PC-3 (cell line): ENCODE data around the gene OR6X1. TPM values are rescaled to one million over a fixed set of nuclear protein-coding genes. Genes with fewer than 3 reads are reported as not detected.
A peak's percentile ranks its signal among the peaks of the same experiment; 100 is the strongest.
"Not testable (repeated sequence)": the region's sequence is repeated elsewhere in the genome, so short reads cannot be mapped to it uniquely, and the experiment has no call there.

ENCODE experiments used
- ATAC-seq: fragments of 200-7000 bp; cut with Tn5 transposase; 2 replicates; pipeline ENCODE4 v1.9.1; 2020; ENCODE audit warnings: mild to moderate bottlenecking, moderate library complexity
- BruUV-seq: library from RNA; stranded (reverse); fragments of 400-500 nt; replicated peaks from 2 replicates; lab custom pipeline; 2021; lab: Mats Ljungman, UMichigan
- CTCF ChIA-PET: fragments of 300-600 bp; sonication (Branson Sonifier 250); formaldehyde crosslinking; loops from one replicate; lab custom pipeline; 2022; ENCODE audit warnings: antibody characterized with exemption; lab: Charles Lee
- POLR2A ChIA-PET: fragments of 300-600 bp; sonication (Branson Sonifier 250); formaldehyde crosslinking; loops from one replicate; lab custom pipeline; 2022; ENCODE audit warnings: antibody characterized with exemption; ENCODE audit not compliant: unreplicated experiment; lab: Charles Lee
- DNase-seq: peaks from one replicate; pipeline ENCODE4 v3.0.0-alpha.2; 2015
- H2AFZ ChIP-seq: fragments of 300-600 bp; sonication (generic); 2 replicates; pipeline ENCODE4 v1.6.0; 2016; ENCODE audit warnings: antibody characterized with exemption, low read length
- H3F3A ChIP-seq: fragments of 300-600 bp; sonication (generic); one replicate; pipeline ENCODE4 v1.6.0; 2017; ENCODE audit warnings: antibody characterized with exemption, low read length, control low read depth, mild to moderate bottlenecking; ENCODE audit not compliant: unreplicated experiment
- H3K27ac ChIP-seq: fragments of 300-600 bp; sonication (generic); 2 replicates; pipeline ENCODE4 v1.5.1; 2016; ENCODE audit warnings: mild to moderate bottlenecking, low read length
- H3K27me3 ChIP-seq: fragments of 300-600 bp; sonication (generic); 2 replicates; pipeline ENCODE4 v1.6.1; 2016; ENCODE audit warnings: low read length, mixed read lengths
- H3K36me3 ChIP-seq: fragments of 300-600 bp; sonication (generic); 2 replicates; pipeline ENCODE4 v1.6.1; 2016; ENCODE audit warnings: low read depth, mixed run types, low read length, mixed read lengths
- H3K4me1 ChIP-seq: fragments of 300-600 bp; sonication (generic); 2 replicates; pipeline ENCODE4 v1.5.1; 2016; ENCODE audit warnings: low read length; ENCODE audit not compliant: insufficient read depth
- H3K4me2 ChIP-seq: fragments of 300-600 bp; sonication (generic); 2 replicates; pipeline ENCODE4 v1.6.0; 2016; ENCODE audit warnings: low read length
- H3K4me3 ChIP-seq: fragments of 300-600 bp; sonication (generic); 2 replicates; pipeline ENCODE4 v1.5.1; 2016; ENCODE audit warnings: mild to moderate bottlenecking, low read length, mixed read lengths
- H3K79me2 ChIP-seq: fragments of 300-600 bp; sonication (generic); 2 replicates; pipeline ENCODE4 v1.6.1; 2017; ENCODE audit warnings: low read length, mixed read lengths
- H3K9ac ChIP-seq: fragments of 300-600 bp; sonication (generic); 2 replicates; pipeline ENCODE4 v1.6.0; 2016; ENCODE audit warnings: mild to moderate bottlenecking, low read length
- H3K9me2 ChIP-seq: fragments of 300-600 bp; sonication (generic); replicated peaks from 2 replicates; pipeline ENCODE4 v1.6.1; 2016; ENCODE audit warnings: mixed run types, low read length, mixed read lengths
- H3K9me3 ChIP-seq: fragments of 300-600 bp; sonication (generic); 2 replicates; pipeline ENCODE4 v1.6.1; 2016; ENCODE audit warnings: low read length, mixed read lengths
- H4K20me1 ChIP-seq: fragments of 300-600 bp; sonication (generic); 2 replicates; pipeline ENCODE4 v1.6.1; 2016; ENCODE audit warnings: low read length, mixed read lengths
- CTCF ChIP-seq: fragments of 300-600 bp; sonication (generic); conservative IDR thresholded peaks from 2 replicates; pipeline ENCODE4 v1.5.1; 2017; ENCODE audit warnings: antibody characterized with exemption, low read depth, mild to moderate bottlenecking, low read length
- EZH2 ChIP-seq: fragments of 300-600 bp; sonication (generic); IDR thresholded peaks from one replicate; pipeline ENCODE4 v1.6.1; 2017; ENCODE audit warnings: antibody characterized with exemption, mild to moderate bottlenecking, low read length; ENCODE audit not compliant: unreplicated experiment
- EZH2phosphoT487 ChIP-seq: fragments of 300-600 bp; sonication (generic); IDR thresholded peaks from 2 replicates; pipeline ENCODE4 v1.6.1; 2018; ENCODE audit warnings: mild to moderate bottlenecking, antibody characterized with exemption, low read length, borderline replicate concordance
- intact Hi-C: fragments of 100-400 bp; cut with micrococcal nuclease; formaldehyde crosslinking; loops from 2 replicates; pipeline ENCODE4 v1.9.0; 2023
- total RNA-seq: library from RNA; depleted of rRNA; stranded (reverse); fragments of >200 nt; gene quantifications from 2 replicates; pipeline ENCODE4 v1.2.3, GENCODE V29; 2014

OR6X1 gene
- total RNA-seq, 1 experiment from 2014 or later, result not detected

DNA sequence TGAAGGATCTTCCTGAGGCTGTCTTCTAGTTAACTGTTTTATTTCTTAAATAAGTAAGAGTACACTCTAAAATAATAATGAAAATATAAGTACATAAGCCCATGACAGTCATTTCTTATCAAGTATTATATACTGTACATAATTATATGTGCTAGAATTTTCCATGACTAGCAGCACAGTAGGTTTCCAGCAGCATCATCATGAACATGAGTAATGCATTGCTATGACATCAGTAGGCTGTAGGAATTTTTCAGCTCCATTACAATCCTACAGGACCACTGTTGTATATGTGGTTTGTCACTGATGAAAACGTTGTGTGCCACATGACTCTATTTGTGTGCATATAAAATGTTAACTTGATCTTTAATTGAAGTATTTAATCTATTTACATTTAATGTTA is 34.9 kb downstream of the OR6X1 start:
- TF ChIP-seq EZH2phosphoT487 (no peak), CTCF (no peak), EZH2 (no peak)
- no peak overlapping the region for H3K4me3 ChIP-seq
- BruUV-seq, result no TSS peak
- no peaks in the 10 kb centered on the region for H3F3A ChIP-seq
- H4K20me1 ChIP-seq, result no peaks in the 10 kb centered on the region
- 0 out of 2 replicates have a peak, but pooled peaks cover under 1% of the 10 kb centered on the region for H3K36me3 ChIP-seq
- ChIA-PET CTCF (no interaction called here), POLR2A (no interaction called here)
- H3K4me1 ChIP-seq, result no peaks in the 10 kb centered on the region
- H3K27ac ChIP-seq, result no peak overlapping the region
- peaks cover 28% of the 10 kb centered on the region for H3K27me3 ChIP-seq
- H3K9ac ChIP-seq, result no peak overlapping the region
- H3K9me2 ChIP-seq, result no peaks in the 10 kb centered on the region
- intact Hi-C loops, result no loop called here
- H3K4me2 ChIP-seq, result no peak overlapping the region
- ATAC-seq (0 out of 2 replicates have a peak, but pooled peaks have one; percentile 20), DNase-seq (peak; percentile 15)
- H2AFZ ChIP-seq, result no peak overlapping the region
- no peaks in the 10 kb centered on the region for H3K9me3 ChIP-seq
- H3K79me2 ChIP-seq, result no peaks in the 10 kb centered on the region

DNA sequence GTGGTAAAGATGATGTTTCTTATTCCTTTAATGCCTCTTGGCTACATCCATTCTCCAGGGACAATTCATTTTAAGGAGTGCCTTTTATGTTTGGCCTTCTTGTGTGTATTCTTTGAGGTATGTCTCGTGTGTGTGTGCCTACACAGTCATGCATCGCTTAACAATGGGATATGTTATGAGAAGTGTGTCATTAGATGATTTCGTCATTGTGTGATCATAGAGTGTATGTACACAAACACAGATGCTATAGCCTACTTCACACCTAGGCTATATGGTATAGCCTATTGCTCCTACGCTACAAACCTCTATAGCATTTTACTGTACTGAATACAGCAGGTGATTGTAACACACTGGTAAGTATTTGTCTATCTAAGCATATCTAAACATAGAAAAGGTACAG is 35.8 kb downstream of the OR6X1 start:
- no TSS peak for BruUV-seq
- no peak overlapping the region for H3K27ac ChIP-seq
- ChIA-PET POLR2A (no interaction called here), CTCF (no interaction called here)
- H3K4me2 ChIP-seq, result no peak overlapping the region
- no peaks in the 10 kb centered on the region for H4K20me1 ChIP-seq
- no peak overlapping the region for H2AFZ ChIP-seq
- no peak overlapping the region for H3K4me3 ChIP-seq
- peaks cover 38% of the 10 kb centered on the region for H3K27me3 ChIP-seq
- no peak; the same call in 1 of the 2 replicates for ATAC-seq
- H3K79me2 ChIP-seq, result no peaks in the 10 kb centered on the region
- H3F3A ChIP-seq, result no peaks in the 10 kb centered on the region
- no peaks in the 10 kb centered on the region for H3K9me2 ChIP-seq
- no peaks in the 10 kb centered on the region for H3K9me3 ChIP-seq
- no peaks in the 10 kb centered on the region for H3K4me1 ChIP-seq
- TF ChIP-seq EZH2phosphoT487 (no peak), EZH2 (no peak), CTCF (no peak)
- no peak overlapping the region for H3K9ac ChIP-seq
- intact Hi-C loops, result no loop called here
- peak; percentile 19 for DNase-seq
- no peaks in the 10 kb centered on the region for H3K36me3 ChIP-seq

DNA sequence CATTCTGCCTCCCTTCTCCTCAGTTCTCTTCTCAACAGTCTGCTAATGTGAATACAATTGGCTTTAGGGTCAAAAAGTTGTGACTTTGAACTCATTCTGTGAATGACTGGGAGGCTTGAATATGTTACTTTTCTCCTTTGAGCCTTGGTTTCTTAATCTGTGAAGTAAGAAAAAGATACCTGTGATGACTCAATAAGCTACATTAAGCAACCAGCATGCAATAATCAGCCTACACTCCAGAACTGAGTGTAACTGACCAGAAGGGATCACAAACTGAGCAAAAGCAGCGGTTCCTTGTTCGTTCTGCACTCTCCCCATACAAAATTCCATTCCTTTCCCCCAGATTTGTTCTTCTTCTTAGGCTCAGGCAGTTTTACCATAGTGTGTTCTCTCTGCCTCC is 36.3 kb downstream of the OR6X1 start:
- Histone ChIP-seq H3K9me3 (no peaks in the 10 kb centered on the region), H3K4me2 (no peak overlapping the region), H3K79me2 (no peaks in the 10 kb centered on the region), H3K9ac (no peak overlapping the region), H2AFZ (no peak overlapping the region), H3K36me3 (no peaks in the 10 kb centered on the region), H3K9me2 (no peaks in the 10 kb centered on the region), H4K20me1 (no peaks in the 10 kb centered on the region), H3K27me3 (peaks cover 38% of the 10 kb centered on the region), H3F3A (no peaks in the 10 kb centered on the region), H3K27ac (no peak overlapping the region), H3K4me3 (no peak overlapping the region), H3K4me1 (no peaks in the 10 kb centered on the region)
- ATAC-seq (no peak), DNase-seq (no peak)
- no TSS peak for BruUV-seq
- intact Hi-C loops, result no loop called here
- ChIA-PET CTCF (no interaction called here), POLR2A (no interaction called here)
- TF ChIP-seq EZH2phosphoT487 (no peak), CTCF (no peak), EZH2 (no peak)

GRCh38 chr11:123712627-123713026 is 41.7 kb downstream of the OR6X1 start:
- H3K9ac ChIP-seq, H3K27ac ChIP-seq, CTCF ChIA-PET, ATAC-seq, H3K4me3 ChIP-seq, H3K36me3 ChIP-seq, H3K9me3 ChIP-seq, BruUV-seq, H3K4me2 ChIP-seq, intact Hi-C loops, POLR2A ChIA-PET, DNase-seq, H3K9me2 ChIP-seq, H3F3A ChIP-seq, H2AFZ ChIP-seq, H3K79me2 ChIP-seq, H4K20me1 ChIP-seq, H3K4me1 ChIP-seq: not testable (repeated sequence)
- H3K27me3 ChIP-seq, result peaks cover 62% of the 10 kb centered on the region
